HG03575 (cell line): ENCODE data around the gene PKN1.

Experiments
- ATAC-seq: cut with Tn5 transposase; IDR thresholded peaks from one replicate; pipeline ENCODE4 v1.9.1; 2021; ENCODE audit not compliant: unreplicated experiment, insufficient number of reproducible peaks, low FRiP score; ENCODE audit errors: extremely low read depth

PKN1 gene

DNA sequence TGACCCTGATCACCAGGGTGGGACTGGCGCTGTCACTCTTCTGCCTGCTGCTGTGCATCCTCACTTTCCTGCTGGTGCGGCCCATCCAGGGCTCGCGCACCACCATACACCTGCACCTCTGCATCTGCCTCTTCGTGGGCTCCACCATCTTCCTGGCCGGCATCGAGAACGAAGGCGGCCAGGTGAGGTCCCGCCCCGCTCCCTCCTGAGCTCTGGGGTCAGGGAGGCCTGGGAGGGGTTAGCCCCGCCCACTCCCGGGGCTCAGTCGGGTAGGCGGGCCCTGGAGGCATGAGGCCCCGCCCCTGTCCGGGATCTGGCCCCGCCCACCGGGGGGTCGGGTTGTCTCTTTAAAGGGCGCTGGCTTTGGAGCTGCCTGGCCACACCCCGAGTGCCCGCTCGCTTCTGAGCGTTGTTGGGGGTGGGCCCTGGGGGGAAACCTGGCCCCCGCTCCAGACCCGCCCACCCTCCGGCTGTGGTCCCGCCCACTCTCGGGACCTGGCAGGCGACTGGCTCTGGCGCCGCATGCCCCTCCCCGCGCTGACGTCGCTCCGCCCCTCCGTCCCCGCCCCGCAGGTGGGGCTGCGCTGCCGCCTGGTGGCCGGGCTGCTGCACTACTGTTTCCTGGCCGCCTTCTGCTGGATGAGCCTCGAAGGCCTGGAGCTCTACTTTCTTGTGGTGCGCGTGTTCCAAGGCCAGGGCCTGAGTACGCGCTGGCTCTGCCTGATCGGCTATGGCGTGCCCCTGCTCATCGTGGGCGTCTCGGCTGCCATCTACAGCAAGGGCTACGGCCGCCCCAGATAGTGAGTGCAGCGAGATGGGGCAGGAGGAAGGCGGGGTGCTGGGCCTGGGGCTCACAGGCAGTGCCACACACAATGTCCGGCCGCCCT lies 27.1 kb upstream of the PKN1 start:
- ATAC-seq: no peak

DNA sequence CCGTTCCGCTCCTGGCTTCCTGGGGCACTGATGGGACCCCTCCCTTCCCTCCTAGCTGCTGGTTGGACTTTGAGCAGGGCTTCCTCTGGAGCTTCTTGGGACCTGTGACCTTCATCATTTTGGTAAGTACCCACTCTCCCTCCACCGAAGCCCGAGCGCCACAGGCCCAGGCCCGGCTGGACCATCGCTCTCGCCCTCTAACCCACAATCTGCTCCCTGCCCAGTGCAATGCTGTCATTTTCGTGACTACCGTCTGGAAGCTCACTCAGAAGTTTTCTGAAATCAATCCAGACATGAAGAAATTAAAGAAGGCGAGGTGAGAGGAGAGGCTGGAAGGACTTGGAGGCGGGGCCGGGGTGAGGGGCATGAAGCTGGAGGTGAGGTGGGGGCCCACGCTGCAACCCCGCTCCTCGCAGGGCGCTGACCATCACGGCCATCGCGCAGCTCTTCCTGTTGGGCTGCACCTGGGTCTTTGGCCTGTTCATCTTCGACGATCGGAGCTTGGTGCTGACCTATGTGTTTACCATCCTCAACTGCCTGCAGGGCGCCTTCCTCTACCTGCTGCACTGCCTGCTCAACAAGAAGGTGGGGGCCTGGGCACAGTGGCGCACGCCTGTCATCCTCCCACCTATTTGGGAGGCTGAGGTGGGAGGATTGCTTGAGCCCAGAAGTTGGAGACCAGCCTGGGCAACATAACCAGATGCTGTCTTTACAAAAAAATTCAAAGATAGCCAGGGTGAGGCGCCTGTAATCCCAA lies 26.3 kb upstream of the PKN1 start:
- no peak for ATAC-seq

DNA sequence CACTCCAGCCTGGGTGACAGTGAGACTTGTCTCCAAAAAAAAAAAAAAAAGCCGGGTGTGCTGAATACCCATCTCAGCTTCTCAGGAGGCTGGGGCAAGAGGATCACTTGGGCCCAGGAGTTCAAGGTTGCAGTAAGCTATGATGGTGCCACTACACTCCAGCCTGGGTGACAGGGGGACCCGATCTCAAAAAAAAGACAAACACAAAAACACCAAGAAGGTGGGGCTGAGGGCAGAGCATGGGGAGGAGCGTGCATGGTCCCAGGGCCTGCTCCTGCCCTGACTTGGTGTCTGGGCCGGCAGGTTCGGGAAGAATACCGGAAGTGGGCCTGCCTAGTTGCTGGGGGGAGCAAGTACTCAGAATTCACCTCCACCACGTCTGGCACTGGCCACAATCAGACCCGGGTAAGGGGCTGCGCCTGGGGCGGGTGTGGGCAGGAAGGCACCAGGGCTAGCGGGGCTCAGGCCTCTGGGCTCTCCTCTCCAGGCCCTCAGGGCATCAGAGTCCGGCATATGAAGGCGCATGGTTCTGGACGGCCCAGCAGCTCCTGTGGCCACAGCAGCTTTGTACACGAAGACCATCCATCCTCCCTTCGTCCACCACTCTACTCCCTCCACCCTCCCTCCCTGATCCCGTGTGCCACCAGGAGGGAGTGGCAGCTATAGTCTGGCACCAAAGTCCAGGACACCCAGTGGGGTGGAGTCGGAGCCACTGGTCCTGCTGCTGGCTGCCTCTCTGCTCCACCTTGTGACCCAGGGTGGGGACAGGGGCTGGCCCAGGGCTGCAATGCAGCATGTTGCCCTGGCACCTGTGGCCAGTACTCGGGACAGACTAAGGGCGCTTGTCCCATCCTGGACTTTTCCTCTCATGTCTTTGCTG lies 25.3 kb upstream of the PKN1 start:
- no peak for ATAC-seq

DNA sequence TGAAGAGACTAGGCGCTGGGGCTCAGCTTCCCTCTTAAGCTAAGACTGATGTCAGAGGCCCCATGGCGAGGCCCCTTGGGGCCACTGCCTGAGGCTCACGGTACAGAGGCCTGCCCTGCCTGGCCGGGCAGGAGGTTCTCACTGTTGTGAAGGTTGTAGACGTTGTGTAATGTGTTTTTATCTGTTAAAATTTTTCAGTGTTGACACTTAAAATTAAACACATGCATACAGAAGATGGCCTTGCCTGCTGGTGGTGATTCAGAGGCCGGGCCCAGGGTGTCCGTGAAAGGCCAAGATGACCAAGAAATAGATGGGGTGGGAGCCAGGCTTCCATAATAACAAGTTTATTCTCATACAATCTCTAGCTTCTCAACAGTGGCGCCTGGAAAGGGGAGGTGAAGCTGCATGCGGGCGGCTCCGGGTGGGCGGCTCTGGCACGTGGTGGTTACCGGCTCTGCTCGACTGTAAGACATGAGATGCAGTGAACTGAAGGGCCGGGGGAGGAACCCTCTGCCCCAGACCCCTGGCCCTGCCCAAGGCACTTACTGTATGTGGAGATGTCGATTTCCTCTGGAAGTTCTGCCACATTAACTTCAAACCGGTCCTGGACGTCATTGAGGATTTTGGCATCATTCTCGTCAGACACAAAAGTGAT lies 24.5 kb upstream of the PKN1 start:
- ATAC-seq: no peak

DNA sequence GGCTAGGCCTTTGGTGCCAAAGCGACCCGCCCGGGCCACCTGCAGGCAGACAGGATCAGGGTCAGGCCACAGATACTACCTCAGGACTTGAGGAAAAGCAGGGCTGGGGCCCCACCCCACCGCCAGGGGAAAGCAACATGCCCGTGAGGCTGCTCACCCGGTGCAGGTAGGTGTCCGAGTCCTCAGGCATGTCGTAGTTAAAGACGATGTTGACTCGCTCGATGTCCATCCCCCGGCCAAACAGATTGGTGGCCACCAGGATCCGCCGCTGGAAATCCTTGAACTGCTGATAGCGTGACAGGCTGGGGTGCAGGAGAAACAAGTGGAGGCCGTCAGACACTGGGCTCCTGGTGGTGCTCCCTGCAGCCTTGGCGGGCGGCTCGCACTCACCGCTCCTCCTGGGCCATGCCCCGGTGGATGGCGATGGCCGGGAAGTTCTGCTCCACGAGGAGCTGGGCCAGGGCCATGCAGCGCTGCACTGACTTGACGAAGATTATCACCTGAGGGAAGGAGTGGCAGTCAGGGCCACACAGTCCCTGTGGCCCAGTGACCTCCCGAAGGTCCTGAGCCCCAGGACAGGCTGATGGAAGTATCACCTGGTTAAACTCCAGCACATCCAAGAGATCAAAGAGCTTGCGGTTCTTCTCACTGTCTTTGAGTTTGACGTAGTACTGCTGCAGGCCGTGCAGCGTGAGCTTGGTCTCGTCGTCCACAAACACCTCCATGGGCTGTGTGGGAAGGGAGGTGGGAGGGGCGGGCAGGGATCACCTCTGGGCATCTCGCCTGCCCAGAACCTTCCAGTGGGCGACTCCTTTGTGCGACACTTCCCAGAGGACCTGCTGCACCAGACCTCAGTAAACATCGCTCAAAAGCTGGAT lies 23.7 kb upstream of the PKN1 start:
- no peak for ATAC-seq

DNA sequence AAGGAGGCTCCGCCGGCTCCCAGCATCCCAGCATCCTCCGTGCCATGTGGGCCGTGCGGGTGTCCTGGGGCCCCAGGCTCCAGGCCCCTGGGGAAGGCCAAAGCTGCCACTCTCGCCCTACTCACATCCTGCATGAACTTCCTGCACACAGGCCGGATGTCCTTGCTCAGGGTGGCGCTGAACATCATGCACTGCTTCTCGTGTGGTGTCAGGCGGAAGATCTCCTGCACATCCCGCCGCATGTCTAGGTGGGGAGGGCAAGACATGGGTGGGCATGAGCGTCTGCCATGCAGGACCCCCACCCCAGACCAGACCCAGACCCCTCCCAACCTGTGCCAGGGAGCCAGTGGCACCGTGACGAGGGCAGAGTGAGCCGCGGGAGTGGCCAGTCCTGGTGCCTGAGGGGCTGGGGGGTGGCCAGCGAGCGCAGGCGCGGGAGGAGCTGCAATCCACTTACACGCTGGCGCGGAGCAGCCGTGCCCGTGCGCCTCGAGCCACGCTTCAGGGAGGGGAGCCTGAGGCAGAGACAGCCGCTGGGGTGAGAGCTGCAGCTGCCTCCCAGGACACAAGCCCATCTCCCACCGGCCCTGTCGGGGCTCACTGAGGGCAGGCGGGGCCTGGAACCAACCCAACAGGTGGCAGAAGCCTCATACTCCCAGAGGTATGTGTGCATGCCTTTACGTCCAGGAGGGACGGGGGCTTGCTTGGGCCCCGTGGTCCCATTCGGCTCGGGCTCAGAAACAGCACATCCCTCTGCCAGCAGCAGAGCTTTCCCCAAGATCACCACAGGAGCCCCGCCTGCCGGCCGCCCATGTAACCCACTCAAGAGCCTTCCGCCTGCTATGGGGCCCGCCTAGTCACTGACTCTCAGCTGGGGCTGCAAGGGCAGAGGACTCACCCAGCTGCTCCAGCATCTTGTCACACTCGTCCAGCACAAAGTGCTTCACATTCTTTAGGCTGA lies 22.7 kb upstream of the PKN1 start:
- no peak for ATAC-seq

DNA sequence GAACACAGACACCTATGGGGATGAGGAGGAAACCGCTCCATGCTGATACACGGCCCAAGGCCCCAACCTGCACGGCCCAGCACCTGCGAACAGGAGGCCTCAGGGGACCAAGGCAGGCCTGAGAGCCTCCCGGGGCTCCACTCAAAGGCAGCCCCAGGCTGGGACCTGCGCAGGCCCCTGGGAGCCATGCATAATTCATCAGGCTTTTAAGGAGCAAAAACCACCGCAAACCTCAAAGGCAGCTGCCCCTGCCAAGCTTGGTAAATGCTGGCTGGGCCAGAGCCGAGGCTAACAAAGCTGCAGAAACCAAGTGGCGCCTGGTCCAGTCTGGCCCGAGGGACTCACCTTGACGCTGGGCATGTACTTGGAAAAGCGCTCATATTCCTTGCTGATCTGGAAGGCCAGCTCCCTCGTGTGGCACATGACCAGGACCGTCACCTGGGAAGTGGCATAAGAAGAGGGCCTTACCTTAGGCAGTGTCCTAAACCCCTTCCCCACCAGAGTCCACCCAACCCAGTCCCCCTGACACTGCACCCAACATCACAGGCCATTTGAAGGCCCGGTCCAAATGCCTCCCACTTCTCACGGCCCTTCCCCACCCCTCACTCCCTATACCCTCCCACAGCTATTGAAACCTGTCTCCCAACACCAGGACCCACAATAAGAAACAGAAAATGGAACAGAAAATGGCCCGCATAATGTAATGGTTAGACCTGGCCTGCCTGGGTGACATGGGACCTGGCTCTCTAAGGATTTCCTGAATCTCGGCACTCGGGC lies 21.8 kb upstream of the PKN1 start:
- no peak for ATAC-seq

DNA sequence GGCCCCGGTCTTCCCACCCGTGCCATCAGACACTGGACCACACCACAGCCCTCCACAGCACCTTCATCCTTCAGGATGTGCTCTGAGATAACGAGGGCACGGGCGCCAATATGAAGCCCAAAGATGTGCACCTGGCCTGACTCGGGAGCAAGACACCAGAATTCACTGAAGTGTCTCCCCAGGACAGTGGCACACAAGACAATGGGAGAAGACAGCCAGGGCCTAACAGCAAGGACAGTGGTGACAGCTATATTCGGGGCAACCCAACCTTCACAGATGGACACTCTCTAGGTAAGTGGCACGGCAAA lies 21.2 kb upstream of the PKN1 start:
- ATAC-seq: no peak

DNA sequence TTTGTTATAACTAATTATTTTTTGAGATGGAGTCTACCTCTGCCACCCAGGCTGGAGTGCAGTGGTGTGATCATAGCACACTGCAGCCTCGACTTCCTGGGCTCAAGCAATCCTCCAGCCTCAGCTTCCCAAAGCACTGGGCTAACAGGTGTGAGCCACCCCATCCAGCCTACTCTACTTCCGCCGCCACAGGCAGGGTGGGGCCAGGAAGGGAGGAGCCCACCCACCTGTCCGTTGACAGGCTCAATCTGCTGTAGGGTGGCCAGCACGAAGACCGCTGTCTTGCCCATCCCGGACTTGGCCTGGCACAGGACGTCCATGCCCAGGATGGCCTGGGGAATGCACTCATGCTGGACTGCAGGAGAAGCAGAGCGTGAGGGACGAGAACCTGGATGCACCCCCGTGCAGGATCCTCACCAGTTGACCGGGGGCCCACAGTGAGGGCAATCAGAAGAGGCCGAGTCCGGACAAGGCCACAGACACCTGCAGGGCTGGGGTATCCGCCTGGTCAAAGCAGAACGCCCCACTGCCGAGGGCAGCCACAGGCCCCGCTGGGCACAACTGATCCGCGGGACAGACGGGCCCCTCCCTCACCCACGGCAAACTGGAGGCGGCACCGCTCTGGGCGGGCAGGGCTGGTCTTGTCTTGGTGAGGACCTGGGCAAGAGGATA lies 20.6 kb upstream of the PKN1 start:
- ATAC-seq: no peak

DNA sequence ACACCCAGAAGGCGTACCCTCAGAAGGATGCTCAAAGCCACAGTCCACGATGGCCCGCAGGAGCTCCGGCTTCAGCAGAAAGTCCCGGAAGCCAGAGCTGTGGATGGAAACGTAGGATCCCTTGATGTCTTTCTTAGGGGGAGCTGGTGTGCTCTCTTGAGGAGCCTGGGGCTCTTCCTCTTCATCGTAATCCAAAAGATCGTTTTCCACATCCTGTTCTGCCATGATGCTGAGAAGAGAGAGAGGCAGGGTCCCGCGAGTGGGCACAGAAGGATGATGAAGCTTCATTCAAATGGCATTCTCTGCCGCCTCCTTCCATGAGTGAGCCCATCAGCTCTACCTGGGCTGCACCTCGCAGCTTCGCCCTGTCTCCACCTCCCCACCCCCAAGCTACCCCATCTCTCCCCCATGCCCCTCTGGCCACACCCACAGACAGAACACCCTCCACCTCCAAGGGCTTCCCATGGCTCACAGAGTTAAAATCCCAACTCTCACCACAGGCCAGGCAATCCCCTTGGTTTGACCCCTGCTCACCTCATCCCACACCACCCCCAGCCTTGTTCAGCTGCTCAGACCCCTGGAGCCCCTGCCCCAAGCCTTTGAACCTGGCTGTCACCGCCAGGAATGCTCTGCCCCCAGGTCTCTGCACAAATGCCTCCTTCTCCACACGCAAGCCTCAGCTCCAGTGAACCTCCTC lies 20.0 kb upstream of the PKN1 start:
- ATAC-seq: no peak

DNA sequence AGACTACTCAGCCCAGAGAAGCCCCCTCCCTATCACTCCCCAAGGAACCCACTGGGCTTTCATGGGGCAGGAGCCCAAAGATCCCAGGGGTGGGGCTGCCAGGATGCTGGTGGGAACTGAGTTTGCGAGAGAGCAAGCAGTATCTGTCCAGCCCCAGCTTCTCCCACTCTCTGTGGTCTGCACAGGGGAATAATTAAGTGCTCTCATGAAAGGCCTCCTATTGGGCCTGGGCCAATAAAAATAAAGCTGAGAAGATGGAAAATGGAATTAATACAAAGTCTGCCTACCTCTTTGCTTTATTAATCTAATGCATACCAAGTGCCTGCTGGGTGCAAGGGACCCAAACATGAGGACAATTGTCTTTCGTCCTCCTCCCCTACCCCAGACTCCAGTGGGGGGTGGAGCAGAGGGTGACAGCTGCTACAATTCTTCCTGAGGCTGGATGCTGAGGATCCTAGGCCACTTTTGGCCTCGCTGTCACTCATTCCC lies 19.4 kb upstream of the PKN1 start:
- no peak for ATAC-seq

DNA sequence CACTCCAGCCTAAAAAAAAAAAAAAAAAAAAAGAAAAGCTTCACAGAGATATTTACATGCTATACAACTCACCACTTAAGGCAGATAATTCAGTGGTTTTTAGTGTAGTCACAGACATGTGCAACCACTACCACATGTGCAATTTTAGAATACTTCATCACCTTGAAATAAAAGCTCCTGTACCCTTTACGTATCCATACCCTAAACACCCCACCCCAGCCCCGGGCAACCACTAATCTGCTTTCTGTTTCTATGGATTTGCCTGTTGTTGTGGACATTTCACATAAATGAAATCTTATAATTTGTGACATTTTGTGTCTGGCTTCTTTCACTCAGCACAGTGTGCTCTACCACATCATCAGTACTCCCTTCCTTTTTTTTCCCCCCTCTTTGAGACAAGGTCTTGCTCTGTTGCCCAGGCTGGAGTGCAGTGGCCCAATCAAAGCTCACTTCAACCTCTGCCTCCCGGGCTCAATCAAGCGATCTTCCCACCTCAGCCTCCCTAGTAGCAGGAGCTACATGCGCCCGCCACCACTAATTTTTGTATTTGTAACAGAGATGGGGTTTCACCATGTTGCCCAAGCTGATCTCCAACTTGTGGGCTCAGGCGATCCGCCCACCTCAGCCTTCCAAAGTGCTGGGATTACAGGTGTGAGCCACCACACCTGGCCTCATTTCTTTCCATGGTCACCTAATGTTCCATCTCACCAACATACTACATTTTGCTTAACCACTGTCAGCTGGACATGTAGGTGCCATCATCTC lies 18.0 kb upstream of the PKN1 start:
- ATAC-seq: no peak

DNA sequence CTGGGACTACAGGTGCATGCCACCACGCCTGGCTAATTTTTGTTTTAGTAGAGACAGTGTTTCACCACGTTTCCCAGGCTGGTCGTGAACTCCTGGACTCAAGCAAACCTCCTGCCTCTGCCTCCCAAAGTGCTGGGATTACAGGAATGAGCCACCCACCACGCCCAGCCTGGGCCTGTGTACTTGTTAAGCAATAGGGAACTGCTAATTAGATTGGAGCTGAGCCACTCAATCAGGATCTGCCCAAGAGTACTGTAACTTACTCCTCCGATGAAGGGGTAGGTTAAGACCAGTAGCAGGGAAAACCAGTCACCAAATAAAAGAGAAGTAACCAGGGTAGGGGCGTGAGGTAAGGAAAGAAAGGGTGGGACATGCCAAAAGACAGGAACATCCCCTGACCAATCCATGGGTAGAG lies 16.3 kb upstream of the PKN1 start:
- no peak for ATAC-seq

DNA sequence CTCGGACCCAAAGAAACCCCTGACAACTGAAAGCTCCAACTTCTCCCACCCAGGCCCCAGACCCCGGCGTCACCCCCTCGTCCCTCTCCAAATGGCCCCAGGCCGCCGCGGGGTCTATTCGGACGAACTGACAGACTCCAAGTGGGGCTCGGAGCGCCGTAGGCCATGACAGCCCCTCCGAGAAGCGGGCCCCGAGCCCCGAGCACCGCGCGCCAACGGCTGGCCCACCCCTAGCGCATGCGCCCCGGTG lies 14.3 kb upstream of the PKN1 start:
- ATAC-seq: no peak
